ENCODE results near the gene CDKL5.
"Not testable (repeated sequence)": the region's sequence is repeated elsewhere in the genome, so short reads cannot be mapped to it uniquely, and the experiment has no call there.

CDKL5 gene

DNA sequence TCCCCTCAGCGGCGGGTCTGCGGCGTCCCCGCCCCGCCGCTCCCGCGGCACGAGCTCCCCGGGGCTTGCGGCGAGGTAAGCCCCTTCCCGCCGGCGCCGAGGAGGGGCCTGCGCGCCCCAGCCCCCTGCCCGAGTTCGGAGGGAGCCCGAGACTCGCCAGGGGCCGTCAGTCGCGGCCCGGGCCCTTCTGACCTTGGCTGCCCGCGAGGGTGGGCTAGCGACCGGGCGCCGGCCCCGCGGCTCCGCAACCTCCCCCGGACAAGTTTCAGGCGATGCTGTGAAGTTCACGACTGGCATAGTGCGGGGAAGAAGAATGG is 554 bp downstream of the CDKL5 start:
- no peak for DNase-seq (ENCODE audit: low read depth)
- H3K4me3 ChIP-seq (ENCODE audit: control insufficient read depth, low read depth, low read length) = peak overlapping the region; percentile 91
- TF ChIP-seq, protein P1, sequence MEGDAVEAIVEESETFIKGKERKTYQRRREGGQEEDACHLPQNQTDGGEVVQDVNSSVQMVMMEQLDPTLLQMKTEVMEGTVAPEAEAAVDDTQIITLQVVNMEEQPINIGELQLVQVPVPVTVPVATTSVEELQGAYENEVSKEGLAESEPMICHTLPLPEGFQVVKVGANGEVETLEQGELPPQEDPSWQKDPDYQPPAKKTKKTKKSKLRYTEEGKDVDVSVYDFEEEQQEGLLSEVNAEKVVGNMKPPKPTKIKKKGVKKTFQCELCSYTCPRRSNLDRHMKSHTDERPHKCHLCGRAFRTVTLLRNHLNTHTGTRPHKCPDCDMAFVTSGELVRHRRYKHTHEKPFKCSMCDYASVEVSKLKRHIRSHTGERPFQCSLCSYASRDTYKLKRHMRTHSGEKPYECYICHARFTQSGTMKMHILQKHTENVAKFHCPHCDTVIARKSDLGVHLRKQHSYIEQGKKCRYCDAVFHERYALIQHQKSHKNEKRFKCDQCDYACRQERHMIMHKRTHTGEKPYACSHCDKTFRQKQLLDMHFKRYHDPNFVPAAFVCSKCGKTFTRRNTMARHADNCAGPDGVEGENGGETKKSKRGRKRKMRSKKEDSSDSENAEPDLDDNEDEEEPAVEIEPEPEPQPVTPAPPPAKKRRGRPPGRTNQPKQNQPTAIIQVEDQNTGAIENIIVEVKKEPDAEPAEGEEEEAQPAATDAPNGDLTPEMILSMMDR (IDR thresholded peaks at IDR 0.05; ENCODE audit: control insufficient read depth, insufficient read depth, low read depth, low read length, missing control alignments) = no peak

DNA sequence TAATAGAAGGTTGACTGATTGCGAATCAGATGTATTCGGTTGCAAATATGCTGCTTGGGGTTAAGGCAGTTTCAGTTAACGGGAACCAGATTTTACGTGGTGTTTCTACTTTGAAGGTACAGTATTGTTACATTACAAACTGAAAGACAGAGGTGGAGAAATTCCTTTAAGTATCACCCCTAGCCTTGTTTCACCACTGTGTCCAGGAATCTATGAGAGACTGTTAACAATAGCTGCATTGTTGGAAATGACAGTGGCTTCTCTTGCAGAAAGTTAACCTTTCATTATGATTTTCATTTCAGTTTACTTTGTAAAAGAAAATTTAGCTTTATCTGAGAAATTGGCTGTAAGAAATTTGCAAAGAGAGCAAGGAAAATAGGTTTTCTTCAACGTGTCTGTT is 2.6 kb downstream of the CDKL5 start:
- no peak overlapping the region for H3K4me3 ChIP-seq (ENCODE audit: control insufficient read depth, low read depth, low read length)
- no peak for DNase-seq (ENCODE audit: low read depth)
- TF ChIP-seq, protein P1 (IDR thresholded peaks at IDR 0.05; ENCODE audit: control insufficient read depth, insufficient read depth, low read depth, low read length, missing control alignments) = no peak

DNA sequence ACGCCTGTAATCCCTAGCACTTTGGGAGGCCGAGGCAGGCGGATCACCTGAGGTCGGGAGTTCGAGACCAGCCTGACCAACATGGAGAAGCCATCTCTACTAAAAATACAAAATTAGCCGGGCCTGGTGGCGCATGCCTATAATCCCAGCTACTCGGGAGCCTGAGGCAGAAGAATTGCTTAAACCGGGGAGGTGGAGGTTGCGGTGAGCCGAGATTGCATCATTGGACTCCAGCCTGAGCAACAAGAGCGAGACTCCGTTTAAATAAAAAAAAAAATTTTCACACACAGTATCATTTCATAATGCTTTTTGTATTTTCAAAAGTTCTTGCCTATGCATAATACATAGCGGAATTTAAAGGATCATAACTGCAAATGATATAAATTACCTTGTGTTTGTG is 7.9 kb downstream of the CDKL5 start:
- not testable (repeated sequence) for H3K4me3 ChIP-seq (ENCODE audit: control insufficient read depth, low read depth, low read length); DNase-seq (ENCODE audit: low read depth)

DNA sequence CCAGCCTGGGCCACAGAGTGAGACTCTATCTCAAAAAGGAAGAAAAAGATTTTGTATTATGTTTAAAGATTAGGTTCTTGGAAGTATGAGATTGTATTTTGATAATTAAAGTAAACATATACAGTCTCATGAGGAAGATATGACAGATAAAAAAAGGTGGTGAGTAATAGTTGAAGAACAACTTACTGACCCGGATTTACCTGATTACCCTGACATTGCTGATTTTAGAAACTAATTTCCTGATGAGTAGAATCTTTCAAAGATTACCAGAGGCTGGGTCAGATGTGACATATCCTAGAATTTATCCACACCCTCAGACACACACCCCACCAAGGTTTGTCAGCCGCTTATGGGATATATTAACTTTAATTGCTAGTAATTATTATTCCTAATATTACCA is 9.5 kb downstream of the CDKL5 start:
- H3K4me3 ChIP-seq (ENCODE audit: control insufficient read depth, low read depth, low read length) = no peak overlapping the region
- no peak for DNase-seq (ENCODE audit: low read depth)

DNA sequence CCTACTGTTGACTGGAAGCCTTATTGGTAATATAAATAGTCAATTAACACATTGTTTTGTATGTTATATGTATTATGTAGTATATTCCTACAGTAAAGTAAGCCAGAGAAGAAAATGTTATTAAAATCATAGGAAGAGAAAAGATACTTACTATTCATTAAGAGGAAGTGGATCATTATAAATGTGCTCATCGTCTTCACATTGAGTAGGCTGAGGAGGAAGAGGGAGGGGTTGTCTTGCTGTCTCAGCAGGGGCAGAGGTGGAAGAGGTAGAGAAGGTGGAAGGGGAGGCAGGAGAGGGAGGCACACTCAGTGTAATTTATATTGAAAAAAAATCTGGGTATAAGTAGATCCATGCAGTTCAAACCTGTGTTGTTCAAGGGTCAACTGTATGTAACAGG is 10.6 kb downstream of the CDKL5 start:
- TF ChIP-seq, protein P1 (IDR thresholded peaks at IDR 0.05; ENCODE audit: control insufficient read depth, insufficient read depth, low read depth, low read length, missing control alignments) = no peak

More for the DNA sequence above, 9.5 kb downstream of the CDKL5 start:
- TF ChIP-seq, protein P1 (IDR thresholded peaks at IDR 0.05; ENCODE audit: control insufficient read depth, insufficient read depth, low read depth, low read length, missing control alignments) = no peak

DNA sequence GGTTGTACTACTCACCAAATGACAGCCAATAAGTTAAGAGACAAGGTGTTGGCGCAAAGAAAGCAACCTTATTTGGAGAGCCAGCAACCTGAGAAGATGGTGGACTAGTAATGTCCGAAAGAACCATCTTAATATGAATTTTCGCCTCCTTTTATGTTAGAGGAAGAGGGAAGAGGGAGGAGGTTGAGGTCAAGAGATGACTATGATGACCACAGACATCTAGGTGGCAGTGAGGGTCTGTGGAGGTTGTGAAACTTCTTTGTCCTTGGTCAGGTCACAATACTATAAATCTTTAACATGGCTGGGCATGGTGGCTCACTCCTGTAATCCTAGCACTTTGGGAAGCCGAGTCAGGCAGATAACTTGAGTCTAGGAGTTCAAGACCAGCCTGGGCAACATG is 15.4 kb downstream of the CDKL5 start:
- TF ChIP-seq, protein P1 (IDR thresholded peaks at IDR 0.05; ENCODE audit: control insufficient read depth, insufficient read depth, low read depth, low read length, missing control alignments) = no peak
- no peak for DNase-seq (ENCODE audit: low read depth)
- no peak overlapping the region for H3K4me3 ChIP-seq (ENCODE audit: control insufficient read depth, low read depth, low read length)

More for the DNA sequence above, 10.6 kb downstream of the CDKL5 start:
- DNase-seq (ENCODE audit: low read depth) = no peak
- no peak overlapping the region for H3K4me3 ChIP-seq (ENCODE audit: control insufficient read depth, low read depth, low read length)

DNA sequence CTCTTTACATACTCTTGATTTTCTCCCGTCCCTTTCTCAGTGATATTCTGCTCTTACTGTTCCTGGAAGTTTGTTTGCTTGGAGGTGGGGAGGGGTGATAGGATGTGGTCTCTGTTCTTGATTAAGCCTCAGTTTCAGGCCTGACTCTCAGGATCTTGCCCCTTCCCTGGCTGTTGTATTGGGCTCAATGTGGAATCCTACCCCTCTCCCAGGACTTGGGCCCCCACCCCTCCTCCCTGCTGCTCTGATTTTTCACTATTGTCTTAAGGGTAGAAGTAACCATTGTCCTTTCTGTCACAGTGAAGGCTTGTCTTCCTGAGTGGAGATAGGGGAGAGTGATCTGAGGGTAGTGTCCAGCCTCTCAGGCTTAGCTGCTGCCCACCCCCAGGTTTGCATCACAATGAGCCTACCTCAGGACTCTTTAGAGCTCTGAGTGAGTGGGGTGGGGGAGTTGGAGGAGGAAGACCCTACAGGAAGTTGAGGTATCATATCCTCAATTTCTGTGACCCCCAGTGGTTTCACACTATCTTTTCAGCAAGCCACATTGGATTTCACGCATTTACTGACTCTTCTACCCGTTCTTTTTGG is 16.5 kb downstream of the CDKL5 start:
- no peak for DNase-seq (ENCODE audit: low read depth)
- TF ChIP-seq, protein P1 (IDR thresholded peaks at IDR 0.05; ENCODE audit: control insufficient read depth, insufficient read depth, low read depth, low read length, missing control alignments) = no peak
- H3K4me3 ChIP-seq (ENCODE audit: control insufficient read depth, low read depth, low read length) = no peak overlapping the region
